ENCODE measurements around the gene FIZ1.
A peak's percentile ranks its signal among the peaks of the same experiment; 100 is the strongest.

The FIZ1 gene

DNA sequence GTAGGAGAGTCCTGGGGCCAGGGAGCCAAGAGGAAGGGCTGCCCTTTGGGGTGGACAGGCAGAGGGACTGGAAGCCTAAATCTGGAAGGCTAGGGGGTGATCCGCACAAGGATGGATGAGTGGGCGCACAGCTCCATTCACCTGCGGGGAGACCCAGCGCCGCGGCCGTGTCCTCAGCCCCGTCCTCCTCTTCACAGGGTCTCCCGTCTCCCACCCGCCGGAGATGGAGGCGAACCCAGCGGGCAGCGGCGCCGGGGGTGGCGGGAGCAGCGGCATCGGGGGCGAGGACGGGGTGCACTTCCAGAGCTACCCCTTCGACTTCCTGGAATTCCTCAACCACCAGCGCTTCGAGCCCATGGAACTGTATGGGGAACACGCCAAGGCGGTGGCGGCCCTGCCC, 14.1 kb upstream of the FIZ1 start:
- no peak for DNase-seq

DNA sequence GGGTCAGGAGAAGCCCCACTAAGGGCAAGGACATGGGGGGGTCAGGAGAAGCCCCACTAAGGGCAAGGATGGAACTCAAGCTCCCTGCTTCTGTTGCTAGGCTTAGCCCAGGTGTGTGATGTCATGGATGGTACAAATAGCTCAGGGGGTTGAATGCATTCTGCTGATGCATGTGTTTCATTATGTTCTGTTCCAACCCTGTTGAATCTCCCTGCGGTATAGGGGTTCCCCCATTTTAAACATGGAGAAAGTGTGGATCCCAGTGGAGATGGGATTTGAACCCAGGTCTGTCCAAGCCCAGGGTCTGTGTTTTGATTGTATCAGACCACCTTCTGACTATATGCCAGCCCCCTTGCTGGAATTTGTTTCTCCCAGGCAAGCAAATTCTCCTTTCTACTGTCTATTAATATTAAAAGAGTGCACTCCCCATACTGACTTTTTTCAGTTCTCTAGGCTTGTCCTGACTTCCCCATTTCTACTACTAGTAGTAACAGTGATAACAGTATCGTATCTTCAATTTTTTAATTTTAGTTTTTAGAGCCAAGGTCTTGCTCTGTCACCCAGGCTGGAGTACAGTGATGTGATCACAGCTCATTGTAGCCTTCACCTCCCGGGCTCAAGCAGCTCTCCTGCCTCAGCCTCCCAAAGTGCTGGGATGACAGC, 12.8 kb upstream of the FIZ1 start:
- no peak for DNase-seq

DNA sequence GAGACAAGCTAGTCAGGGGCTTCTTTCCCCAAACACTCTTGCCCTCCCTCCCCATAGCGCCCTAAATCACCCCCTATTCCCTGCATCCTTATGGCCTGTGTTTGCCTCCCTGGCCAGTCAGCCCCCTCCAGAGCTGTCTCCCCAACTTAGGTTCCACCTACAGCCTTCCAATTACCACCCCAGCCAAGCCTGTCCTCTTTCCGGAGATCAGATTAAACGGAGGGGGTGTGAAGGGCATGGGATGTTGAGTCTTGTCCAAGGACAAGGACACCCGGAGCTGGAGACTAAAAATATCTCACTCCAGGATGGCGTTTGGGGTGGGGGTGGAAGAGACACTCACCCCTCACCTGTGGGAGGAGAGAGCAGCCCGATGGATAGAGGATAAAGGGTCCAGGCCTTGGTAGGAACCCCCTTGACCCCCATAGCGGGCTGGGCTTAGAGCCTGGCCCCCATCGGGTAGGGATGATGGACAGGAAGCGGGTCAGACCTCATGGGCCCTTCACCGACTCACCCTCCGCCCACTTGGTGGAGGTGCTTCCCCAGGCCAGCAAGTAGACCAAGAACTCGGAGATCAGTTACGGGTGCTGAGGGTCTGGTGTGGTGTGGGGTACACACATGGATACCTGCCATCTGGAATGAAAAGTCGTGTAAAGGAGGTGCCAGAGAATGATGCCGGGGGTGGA, 12.1 kb upstream of the FIZ1 start:
- DNase-seq: no peak

DNA sequence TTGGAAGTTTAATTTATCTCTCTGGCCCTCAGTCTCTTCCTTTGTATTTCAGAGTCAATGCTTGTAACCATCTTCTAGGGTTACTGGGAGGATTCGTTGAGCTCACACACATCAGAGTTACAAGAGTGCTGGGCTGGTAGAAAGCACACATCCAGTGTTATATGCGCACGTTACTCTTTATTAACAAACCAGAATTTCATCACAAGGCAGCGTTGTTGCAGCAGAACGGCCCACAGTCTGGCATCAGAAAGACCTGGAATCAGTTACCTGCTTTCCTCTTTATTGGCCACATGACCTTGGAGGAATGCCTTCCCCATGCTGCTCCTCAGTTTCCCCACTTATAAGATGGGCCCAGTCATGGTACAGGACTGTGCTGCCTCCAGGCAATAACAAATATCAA, 10.0 kb upstream of the FIZ1 start:
- DNase-seq: no peak

DNA sequence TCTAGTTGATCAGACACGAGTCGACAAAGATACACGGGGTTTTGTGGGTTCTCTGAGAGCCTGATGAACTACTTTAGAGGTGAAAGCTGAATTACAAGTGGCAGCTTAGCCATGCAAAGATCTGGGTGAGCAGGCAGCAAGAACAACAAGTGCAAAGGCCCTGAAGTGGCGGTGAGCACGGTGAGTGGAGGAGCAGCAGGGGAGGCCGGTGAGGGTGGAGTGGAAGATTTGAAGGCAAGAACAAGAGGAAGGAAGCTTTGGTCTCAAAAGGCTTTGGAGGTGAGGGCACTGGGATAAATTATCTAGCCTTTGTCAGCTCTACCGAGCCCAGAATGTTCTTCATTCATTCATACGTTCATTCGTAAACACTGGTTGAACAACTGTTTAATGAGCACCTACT, 7.5 kb upstream of the FIZ1 start:
- DNase-seq: no peak

DNA sequence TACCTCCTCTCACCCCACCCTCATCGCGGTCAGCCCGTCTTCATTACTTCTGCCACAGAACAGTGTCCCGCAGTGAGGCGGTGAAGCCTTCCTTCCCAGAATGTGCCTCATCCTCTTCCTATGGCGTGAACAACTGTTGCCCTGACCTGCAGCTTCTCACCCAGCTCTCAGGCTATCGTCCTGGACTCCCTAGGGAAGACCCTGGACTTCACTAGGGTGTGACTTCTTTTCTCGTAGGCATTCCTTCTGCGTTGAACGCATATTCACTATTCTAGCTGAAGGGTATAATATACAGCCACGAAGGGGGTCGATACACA, 7.1 kb upstream of the FIZ1 start:
- no peak for DNase-seq

DNA sequence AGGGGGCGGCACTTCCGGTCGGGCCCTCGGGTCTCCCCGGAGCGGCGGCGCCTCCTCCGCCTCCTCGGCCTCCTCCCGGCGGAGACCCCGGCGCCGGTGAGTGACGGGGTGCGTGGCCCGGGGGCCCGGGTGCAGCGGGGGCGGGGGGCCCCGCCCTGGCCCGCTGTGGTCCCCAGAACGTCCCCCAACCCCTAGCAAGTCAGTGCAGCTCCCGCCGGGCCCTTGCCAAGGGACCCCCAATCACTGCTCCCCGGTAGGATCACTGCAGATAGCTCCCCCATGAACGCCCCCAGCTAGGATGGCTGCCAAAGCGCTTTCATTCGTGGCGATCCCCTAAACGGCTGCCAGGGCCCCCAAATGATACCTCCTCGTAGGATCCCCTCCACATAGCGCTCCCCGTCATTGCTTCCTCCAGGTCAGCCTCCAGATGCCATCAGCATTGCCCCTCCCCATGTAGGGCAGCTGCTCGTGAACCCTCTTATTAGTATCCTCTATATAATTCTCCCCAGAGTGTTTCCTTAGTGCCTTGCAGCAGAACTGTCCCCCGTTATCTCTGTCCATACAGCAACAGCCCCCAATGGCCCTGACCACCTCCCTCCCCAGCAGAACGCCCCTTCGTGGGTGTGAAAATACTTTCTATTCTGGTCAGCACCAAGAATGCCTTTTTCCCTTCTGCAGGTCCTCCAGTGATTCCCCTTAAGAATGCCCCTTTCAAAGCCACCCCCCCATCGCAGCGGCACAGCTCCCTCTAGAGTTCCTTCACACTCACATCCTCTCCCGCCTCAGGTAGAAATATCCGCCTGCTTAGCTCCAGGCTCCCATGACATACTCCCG, 6.5 kb upstream of the FIZ1 start, which contains the start of gene ZNF865:
Gene ZNF865, plus strand, starts transcription at position 11 of the 834 bp plus-strand sequence. CDS start 7,972 bp downstream, outside the sequence.
- peak; percentile 69 to 70 for DNase-seq

DNA sequence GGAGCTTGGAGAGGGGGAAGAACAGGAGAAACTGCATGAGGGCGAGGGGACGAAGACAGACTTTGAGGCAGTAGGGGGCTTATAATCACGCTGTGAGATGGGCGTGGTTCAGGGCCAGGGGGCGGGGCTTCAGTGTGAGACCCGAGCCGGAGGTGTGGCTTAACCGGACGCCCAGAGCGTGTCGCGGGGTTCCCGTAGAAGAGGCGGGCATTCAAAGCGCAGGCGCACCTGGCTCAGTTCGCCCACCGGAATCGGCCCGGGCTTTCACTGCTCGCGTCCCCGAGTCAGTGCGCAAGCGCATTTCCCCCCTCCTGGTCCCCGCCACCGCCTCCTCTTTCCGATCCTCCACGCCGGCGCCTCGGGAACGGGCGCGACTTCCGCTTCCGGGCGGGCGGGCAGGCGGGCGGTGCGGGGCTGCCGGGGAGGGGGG, 5.9 kb upstream of the FIZ1 start:
- DNase-seq: peak; percentile 81 to 91

DNA sequence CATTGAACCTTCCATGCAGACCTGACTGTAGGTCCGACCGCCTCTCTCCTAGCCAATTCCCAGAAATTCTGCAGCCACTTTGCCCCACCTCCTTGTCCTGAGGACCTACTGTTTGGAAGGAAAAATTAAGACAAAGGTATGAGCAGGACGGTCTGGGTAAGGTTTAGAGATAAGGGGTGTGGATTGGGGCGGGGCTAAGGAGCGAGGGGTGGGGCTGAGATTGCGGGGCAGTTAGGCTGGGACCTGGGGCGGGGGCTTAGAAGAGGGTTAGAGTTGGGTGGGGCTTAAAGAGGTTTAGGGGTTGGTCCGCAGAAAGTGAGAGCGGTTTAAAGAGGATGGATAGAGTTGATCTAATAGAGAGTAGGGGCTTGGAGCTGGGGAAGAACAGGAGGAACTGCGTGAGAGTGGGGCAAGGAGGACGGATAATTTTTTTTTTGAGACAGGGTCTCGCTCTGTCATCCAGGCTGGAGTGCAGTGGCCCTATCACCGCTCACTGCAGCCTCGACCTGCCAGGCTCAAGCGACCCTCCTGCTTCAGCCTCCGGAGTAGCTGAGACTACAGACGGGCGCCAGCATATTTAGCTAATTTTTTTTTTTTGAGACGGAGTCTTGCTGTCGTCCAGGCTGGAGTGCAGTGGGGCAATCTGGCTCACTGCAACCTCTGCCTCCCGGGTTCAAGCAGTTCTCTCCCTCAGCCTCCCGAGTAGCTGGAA, 4.4 kb upstream of the FIZ1 start:
- no peak for DNase-seq

DNA sequence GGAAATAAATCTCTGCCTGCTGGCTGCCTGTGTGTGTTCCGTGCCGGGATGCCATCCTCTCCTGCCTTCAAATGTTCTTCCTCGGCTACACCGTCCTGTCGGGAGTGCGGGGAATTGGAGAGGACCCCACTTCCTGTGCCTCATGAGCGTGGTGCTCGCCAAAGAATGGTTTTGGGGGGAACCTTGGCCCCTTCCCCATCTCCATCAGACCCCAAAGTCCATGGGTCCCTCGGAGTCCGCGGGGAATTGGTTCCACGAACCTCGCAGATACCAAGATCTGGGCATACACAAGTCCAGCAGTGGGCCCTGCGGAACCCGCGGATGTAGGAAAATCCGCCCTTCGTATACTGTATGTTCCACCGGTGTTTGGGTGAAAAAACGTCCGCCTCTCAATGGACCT, 3.8 kb upstream of the FIZ1 start:
- DNase-seq: no peak

DNA sequence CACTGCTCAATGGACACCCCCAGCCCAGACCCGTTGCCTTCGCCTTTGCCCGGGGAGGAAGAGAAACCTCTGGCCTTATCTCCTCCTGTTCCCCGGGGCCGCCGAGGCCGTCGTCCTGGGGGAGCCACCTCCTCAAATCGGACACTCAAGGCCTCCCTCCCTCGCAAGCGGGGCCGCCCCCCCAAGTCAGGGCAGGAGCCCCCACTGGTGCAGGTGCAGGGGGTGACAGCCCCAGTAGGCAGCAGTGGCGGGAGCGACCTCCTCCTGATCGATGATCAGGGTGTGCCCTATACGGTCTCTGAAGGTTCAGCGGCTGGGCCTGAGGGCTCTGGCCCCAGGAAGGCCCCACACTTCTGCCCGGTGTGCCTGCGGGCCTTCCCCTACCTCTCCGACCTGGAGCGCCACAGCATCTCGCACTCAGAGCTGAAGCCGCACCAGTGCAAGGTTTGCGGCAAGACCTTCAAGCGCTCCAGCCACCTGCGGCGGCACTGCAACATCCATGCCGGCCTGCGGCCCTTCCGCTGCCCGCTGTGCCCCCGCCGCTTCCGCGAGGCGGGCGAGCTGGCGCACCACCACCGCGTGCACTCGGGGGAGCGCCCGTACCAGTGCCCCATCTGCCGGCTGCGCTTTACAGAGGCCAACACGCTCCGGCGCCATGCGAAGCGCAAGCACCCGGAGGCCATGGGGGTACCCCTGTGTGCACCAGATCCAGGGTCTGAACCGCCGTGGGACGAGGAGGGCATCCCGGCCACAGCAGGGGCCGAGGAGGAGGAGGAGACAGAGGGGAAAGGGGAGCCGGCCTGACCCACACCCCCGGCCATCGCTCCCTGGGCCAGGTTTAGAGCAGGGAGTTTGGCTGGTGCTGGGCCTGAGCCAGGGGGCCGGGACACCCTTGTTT, 3.0 kb upstream of the FIZ1 start:
- DNase-seq: no peak

DNA sequence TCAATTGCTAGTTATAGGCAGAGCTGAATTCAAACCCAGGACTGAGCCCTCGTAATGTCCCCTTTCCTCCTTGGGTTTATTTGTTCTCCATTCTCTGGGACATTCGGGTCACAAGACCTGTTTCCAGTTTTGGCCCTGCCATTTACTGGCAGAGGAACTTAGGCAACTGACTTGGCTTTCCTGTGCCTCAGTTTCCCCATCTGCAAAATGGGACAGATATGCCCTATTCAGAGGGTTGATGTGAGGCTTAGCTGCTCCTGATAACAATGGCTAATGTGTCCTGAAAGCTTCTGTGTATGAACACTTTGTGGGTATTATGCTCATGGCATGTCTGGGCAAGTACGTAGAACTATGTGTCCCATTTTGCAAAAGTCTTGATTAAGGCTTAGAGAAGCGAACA, 1.8 kb upstream of the FIZ1 start:
- no peak for DNase-seq

DNA sequence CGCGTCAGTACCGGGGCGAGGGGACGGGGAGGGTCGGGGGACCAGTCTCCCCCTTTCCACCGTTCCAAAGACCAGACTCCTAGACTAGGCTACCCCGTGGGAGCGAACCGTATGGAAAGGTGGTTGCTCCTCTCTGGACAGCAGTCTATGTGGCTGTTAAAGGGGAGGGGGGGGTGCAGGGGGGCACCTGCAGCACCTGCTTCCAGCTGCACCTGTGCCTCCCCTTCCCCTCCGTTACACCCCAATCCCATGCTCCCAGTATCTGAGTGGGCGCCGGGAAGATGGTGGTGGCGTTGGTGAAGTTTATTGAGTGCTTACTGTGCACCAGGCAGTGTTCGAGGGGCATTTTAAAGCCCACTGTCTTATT, 1.3 kb upstream of the FIZ1 start:
- DNase-seq: no peak

DNA sequence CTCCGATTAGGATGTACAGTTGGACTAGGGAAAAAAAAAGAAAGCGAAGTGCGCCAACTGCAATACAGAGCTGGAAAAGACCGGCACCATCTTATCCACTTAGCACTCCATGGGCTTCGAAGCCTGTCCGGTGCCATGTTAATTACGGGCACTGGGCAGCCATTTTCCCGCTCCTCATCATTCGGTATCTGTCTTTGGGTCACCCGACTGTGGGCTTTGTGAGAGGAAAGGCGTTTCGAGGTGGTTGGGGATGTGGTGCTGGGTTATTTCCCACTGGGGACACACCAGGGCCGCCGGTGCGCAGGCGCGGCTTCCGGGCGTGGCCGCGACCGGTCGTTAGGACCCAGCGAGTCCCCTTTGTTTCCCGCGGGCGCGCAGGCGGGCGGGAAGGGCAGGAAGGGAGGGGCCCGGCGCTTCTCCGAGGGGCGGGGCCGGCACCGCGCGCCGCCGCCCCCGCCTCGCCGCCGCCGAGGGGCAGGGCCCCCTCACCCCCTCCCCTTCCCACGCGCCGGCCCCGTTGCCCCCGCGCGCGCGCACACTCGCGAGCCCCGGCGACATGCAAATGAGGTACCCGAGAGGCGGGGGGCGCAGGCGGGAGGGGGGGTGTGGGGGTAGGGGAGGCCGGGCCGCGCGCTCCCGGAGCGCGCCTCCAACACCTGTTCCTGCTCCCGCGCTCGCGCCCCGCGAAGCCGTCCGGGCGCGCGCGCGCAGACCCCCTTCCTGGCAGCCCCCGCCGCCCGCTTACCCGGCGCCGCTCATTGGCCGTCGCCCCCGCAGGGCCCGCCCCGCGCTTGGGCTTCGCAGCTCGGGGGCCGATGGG, 735 bp upstream of the FIZ1 start, which contains the start of gene ZNF524:
Gene ZNF524, plus strand, starts transcription at position 447 of the 820 bp plus-strand sequence. CDS start 1,825 bp downstream, outside the sequence.
- DNase-seq: peak; percentile 83 to 87

DNA sequence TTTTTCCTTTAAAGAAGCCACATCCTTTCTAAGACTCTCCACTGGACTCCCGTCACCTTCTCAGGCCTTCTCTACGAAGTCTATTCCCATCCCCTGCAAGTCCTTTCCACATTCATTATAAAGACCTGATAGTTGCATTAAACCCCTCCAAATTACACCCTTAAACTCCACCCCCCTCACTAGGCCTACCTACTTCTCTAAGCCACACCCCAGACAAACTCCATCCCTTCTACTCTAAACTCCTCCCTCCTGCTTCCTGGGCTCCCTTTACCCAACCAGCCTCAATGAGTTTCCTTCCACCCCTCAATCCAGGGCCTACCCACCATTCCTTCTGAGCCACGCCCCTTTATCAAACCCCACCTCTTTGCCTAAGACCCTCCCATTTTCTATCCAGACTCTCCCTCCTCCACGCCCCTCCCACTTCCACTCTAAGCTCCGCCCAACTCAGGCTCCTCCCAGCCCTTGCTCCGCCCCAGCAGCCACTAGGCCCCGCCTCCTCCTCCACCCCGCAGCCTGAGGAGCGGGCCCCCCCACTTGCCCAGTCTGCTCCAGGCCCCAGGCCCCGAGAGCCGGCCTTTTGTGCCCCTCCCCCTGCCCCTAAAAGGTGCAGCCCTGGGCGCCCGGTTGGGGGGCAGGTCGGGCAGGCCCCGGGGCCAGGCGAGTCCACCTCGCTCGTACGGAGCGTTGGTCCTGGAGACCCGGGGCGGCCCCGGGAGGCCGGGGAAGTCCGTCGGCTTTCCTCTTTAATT, 424 bp downstream of the FIZ1 start:
- DNase-seq: peak; percentile 76 to 83

DNA sequence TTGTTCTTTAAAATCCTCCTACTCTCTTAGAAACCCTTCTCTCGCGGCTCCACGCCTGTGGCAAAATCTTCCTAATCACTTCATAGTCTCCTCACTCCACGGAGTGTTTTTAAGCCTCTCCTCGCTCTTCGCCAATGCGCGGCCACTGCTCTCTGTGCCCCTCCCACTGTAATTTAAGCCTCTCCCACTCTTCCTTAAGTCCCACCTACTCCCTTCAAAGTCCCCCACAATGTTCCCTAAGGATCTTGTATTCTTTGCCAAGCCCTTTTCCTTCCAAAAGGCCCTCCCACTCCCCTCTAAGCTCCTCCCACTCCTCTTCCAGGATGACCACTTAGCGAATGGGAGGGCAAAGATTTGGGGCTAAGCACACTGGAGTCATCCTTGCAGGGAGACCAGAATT, 1.3 kb downstream of the FIZ1 start:
- DNase-seq: no peak

DNA sequence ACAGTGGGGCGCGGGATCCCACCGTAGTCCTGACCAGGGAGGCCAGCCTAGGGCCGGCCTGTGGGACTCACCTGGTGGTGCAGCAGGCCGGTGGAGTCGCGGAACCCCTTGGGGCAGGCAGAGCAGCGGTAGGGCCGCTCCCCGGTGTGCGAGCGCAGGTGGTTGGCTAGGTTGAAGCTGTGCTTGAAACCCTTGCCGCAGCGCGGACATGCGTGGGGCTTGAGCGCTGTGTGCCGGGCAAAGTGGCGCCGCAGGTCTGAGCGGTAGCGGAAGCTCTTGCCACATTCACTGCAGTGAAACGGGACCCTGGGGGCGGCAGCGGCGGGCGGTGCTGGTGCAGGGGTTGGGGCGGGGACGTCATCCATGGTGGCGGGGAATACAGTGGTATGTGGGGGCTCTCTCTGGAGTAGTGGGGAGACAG, 1.8 kb downstream of the FIZ1 start:
- no peak for DNase-seq

DNA sequence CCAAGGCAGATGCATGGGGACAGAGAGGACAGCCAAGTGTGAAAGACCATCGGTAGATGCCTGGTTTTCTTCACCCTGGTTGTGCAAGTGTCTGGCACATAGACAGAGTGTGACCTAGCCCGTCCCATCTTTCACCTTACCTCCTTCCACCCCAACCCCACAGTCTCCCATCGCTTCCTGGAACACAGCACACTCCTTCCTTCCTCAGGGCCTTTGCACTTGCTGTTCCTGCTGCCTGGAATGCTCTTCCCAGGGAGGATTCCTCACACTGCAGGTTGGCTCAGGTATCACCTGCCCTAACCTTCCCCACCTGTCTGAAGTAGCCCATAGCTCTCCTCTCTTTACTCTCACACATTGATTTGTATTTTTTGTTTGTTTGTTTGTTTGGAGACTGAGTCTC, 3.0 kb downstream of the FIZ1 start:
- DNase-seq: no peak

DNA sequence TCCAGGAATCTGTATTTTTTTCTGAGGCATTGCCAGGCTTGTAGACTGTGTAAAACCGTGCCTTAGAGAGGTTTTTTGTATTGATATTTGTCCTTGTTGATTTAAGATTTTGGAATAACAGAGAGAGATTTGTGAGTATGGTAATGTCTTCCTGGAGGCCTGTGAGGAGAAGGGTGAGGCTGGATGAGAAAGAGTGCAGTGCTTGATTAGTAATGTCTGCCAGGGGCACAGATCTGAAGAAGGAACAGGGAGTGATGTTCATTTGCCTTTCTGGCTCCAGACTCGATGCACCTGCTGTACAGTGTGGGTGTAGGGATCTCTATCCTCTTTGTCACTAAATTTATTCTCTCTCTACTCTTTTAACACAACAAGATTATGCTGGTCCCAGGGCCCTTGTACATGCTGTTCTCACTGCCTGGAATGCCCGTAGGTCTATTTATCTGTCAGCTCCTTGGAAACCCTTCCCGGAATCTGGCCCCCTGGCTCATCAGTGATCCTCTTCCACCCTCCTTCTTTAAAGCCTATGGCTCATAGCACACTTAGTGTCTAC, 4.2 kb downstream of the FIZ1 start:
- DNase-seq: no peak

DNA sequence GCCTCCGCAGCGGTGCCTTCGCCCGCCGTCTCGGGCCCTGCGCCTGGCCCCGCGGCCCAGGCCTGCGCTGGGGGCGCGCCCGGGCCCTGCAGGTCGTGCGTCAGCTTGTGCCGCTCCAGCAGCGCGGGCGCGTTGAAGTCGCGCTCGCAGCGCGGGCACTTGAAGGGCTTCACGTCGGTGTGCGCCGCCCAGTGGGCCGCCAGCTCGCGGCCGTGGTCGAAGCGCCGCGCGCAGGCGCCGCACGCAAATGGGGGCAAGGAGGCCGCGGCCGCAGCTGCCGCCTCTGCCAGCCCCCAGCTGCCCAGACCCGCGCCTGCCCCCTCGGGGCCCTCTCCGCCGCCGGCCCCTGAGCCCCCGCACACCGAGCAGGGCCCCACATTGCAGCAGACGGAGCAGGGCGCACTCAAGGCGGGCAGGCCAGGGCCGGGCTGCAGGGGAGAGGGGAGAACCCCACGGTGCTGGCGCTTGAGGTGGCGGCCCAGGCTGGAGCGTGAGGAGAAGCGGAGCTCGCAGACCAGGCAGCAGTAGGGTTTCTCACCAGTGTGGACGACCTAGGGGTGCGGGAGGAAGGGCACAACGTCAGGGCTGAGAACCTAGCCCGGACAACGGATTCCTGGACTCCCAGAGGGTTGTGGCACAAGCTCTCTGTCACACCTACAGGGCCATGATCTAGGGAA, 6.1 kb downstream of the FIZ1 start:
- DNase-seq: no peak

All from AML-193 (cell line).